SKM-1 treated with dmso at 0.1 percent for 144 hours (cell line): Measurements from ENCODE around the gene ABL1.

Experiments used
- DNase-seq: peaks from one replicate; lab custom pipeline; 2025; ENCODE audit not compliant: unreplicated experiment; lab: John Stamatoyannopoulos, UW

The ABL1 gene

DNA sequence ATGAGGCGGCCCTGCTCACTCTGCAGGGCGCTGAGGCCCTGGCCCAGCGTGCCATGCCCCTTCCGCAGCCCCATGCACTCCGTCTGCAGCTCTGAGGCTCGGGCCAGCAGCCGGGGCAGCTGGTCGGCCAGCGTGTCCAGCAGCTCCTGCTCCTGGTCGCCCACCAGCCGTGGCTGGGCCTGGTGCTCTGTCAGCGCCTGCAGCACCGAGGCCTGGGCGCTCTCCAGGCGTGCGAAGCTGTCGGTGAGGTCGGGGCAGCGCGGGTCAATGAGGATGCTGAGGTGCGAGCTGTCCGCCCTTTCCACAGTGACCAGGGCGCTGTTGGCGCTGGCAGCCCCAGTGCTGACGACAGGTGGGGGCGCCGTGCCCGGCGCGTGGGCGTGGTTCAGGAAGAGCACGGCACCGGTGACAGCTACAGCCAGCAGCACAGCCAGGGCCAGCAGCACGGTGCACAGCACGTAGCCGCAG, 94.6 kb downstream of the ABL1 start:
- no peak for DNase-seq

DNA sequence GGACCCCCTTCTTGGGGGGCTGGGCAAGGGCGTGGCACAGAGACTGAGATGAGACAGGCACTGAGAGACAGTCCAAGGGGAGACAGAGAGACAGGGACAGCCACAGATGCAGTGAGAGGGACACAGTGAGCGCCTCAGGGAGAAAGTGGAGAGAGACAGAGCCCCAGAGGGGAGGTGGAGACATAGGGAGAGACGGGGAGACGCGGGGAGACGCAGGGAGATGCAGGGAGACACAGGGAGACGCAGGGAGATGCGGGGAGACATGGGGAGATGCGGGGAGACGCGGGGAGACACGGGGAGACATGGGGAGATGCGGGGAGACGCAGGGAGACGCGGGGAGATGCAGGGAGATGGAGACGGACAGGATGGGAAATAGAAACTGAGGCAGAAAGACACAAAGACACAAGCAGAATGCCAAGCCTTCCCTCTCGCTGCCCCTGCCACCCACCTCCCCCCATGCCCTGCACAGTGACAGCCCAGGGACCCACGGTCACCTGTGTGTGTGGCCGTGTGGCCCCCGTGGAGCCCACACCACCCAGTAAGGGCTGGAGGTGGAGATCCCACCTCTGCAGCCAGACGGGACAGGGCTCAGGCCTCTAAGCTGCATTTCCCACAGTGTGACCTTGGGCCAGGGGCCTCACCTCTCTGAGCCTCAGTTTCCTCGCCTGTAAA, 95.2 kb downstream of the ABL1 start:
- no peak for DNase-seq

DNA sequence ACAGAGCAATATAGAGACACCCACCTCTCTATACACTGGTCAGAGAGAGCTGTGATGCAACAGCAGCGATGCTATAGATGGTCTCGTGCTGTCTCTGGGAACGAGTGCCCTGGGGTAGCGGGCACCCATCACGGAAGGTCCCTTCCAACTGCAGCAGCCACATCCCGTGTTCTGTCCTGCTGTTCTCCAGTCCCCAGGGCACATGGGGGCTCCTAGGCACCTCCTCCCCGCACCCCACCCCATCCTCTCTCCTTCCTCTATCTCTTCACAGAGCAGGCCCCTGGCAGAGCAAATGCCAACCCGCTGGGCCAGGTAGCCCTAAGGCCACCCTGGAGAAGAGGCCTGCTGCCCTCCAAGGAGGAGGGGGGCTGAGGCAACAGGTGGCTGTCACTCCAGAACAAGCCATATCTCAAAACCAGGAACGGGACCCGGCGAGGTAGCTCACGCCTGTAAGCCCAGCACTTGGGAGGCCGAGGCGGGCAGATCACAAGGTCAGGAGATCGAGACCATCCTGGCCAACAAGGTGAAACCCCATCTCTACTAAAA, 95.8 kb downstream of the ABL1 start:
- DNase-seq: no peak

DNA sequence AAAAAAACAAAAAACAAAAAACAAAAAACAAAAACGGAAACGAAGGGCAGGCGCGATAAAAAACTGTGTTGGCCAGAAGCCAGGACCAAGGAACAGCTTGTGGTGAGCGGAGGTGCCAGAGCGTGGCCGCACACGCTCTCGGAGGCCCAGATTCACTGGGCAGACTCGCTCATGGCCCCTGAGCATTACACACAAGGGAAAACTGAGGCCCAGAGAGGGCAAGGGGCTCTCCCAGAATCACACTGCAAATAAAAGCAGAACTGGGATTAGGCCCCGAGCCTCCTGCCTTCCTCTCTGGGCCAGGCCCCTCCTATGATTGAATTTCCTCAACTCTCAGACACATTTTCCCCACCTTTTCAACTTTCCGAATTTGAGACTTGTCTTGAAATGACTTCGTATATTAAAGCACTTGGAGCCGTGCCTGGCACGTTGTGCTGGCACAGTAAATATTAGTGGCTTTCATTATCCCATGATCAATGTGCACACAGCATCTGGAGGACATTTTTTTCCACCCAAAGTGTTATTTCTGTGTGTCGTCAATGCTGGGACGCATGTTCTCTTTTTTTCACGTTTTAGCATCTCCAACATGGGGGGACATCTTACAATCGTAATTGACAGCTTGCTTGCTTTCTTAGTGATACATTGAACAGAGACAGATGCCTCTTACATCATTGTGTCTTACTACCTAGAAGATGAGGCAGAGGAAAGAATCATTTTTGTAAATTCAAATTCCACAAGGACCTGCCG, 96.6 kb downstream of the ABL1 start:
- DNase-seq: no peak

DNA sequence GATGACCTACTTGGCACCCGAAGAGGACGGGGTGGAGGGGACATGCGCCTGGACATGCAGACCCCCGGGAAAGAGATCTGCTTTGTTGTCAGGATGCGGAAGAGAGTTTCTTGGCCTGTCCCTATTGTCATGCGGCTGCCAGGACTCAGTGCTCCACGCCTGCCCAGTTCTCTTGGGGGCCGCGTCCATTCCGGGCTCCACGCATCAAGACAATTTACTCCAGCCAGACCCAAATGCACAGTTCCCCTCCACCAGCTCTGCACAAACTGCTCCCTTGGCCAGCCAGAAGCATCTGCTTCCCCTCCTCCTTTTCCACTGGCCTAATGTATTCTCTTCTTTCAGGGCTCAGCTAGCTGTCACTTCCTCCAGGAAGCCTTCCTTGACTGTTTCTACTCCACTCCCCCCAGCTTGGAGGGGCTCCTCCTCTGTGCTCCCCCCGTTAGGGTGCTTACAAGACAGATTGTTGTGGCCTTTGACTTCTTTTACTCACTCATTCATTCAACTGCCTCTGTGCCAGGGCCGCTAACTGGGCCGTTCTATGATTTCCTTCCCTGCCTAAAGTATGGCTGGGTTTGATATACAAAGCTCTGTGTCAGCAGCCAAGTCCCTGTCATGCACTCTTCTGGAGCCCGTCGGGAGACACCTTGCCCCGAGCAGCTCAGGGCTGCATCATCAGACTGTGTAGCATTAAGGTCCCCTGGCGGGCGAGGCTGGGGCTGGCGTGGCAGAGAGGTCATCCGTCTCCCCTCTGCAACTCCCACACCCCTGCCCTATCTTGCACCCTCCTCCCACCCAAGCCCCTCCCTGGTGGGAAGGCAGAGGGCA, 97.4 kb downstream of the ABL1 start:
- DNase-seq: no peak

DNA sequence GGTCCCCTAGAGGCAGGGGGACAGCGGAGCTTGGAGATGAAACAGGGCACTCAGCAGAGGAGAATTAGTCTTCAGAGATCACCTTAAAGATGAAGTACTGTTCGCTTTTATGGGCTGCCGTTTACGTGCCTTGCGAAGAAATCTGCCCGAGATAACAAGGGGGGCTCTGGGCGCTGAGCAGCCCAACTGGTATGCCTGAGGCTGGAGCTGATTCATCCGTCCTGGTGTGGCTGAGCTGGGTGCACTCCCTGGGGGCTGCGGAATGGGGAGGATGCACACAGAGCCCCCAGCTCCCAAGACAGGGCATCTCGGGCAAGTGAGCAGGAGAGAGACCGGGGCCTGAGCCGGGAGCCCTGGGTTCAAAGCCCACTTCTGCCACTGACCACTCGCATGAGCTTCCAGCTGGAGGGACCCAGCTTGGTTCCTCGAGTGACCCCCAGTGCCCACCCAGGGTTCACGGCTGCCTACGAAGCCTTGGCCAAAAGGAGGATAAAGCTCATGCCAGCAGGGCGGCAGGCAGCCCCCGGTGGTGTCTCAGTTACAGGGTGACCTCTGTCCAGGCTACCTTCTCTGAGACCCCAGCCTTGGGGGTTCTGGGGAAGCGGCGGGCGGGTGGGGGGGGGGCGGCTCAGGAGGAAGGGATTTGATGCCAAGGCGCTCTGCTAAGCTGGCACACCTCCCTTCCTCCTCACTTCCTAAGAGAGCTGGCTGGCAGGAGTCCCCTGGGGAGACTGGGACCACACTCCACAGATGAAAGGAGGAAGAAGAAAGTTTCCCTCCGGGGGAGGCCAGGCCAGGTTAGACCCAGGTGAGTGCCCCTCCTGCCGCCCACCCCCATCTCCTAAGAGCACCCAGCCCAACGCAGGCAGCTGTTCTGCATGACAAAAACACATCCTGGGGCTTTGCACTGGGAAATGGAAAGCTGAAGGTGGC, 98.3 kb downstream of the ABL1 start:
- DNase-seq: no peak

DNA sequence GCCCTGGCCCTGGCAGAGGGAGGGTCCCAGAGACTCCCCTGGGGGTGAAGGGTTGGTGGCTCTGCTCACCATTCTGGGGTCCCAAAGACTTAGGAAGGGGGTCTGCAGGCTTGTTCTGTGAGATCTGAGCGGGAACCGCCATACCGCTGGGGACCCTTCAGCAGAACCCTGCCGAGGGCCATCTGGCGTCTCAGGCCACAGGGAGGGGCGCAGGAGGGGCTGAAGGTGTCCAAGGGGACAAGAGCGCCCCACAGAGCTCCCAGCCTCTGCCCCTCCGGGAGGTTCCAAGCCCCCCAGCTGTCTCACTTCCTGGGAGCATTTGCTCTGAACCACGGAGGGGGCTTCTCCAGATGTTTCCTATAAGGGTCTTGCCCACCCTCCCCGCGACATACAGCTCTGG, 99.2 kb downstream of the ABL1 start:
- DNase-seq: no peak

DNA sequence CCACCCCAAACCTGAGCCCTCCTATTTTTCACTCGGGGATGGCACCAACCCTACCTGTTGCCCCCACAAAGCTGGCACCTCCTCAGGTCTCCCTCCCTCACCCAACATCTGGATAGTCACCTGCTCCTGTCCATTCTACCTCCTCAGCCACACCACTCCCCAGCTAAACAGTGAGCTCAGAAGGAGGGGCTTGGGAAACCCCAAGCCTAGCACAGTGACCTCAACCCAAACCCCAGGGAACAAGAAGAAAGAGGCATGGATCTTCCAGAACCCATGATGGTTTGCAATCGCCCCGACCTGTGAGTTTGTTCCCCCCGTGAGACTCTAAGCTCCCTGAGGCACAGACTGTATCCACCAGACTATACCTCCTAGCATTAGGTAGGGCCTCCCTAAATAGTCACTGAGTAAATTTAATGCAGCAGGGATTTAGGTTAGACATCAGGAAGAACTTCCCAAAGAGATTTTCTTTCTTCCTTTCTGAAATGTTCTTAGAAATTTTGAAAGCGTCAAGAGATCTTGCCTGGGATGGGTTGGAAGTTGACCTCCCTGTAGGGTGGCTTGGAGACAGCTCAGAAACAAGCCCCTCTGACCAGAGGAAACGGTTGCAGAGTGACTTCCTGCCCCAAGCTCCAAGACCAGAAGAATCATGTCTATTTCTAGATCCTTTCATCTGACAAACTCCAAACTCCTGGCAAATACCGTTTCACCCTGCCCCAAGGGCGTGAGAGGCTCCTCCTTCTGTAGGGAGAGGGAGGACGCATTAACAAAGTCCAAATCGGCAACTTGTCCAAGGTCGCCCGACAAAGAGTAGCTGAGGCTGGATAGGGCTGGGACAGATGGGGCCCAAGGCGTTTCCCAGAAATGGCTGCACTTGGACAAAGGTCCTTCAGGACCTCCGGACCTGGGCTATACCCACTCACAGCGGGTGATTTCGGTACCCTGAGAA, 99.9 kb downstream of the ABL1 start:
- DNase-seq: no peak

DNA sequence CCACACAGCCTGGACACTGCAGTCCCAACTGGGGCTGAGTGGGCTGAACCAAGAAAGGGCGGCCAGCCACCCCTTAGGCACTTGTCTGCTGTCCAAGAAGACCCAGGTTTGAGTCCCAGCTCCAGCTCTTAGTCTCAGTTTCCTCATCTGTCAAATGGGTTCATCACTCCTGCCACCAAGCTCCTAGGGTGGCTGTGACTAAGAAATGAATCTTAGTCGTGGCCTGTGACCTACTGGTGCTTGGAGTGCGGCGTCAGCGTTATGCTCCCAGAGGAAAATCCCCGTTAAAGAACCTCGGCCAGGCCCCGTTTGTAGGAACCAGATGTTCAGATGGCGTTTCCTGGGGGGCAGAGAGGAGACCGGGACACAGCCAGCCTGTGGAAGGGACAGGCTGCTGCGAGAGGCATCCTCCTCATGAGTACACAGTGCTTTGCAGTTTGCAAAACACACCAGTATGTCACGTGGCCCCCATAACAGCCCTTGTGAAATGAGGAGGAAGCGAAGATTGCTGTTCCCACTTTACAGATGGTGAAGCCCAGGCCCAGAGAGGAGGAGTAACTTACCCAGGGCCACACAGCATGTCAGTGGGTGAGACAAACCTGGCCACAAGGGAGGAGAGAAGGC, 100.7 kb downstream of the ABL1 start:
- no peak for DNase-seq

DNA sequence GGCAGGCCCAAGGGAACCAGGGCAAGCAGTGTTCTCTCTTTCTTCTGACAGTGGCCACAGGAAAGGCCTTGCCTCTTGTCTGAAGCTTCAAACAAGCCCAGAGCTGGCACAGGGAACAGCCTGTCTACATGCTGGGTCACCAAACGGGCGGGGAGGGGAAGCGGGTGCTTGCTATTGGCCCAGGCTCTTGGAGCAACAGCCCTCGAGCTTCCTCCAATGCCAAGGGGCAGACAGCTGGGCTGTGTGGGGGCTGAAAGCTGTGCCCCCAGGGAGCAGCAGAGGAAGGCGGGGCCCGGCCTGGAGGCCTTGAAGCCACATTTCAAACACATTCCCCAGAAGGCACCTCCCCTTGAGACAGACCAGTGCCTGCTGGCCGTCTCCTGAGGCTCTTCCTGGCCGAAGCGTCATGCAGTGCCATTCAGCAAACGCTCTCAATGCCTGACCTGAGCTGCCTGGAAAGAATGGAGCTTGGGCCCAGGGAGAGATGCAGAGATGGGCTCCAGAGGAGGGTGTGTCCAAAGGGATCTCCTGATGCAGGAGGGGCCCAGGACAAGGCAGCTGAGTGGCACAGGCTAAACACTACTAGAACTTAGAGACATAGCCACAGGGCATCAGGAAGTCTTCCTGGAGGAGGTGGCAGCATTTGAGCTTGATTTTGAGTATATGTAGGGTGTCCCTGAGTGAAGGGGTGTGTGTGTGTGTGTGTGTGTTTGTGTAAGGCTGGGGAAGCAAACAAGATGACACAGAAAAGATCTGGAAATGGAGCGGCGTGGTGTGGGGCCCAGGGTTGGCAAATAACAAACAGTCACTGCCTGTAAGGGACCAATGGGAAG, 101.4 kb downstream of the ABL1 start:
- no peak for DNase-seq
